GM21515 (cell line): ENCODE results near the gene TENT4B.
"Not testable (repeated sequence)": the region's sequence is repeated elsewhere in the genome, so short reads cannot be mapped to it uniquely, and the experiment has no call there.

Source experiments
- ATAC-seq: cut with Tn5 transposase; IDR thresholded peaks from one replicate; pipeline ENCODE4 v1.9.1; 2021; ENCODE audit not compliant: unreplicated experiment

Gene TENT4B

DNA sequence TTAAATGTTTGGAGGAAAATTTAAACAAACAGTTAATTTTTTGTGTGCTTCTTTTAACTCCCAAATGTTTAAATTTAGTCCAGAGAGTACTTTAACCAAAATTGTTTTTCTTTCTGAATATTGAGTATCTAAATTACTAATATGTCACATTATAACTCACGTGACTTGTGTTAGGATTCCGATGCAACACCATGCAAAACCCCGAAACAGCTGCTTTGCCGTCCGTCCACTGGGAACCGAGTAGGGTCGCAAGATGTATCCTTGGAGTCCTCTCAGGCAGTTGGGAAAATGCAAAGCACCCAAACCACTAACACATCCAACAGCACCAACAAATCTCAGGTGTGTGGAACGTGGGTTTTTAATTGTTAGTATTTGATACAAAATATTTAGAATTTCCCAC, 74.6 kb downstream of the TENT4B start:
- ATAC-seq = no peak

GRCh38 chr16:50228364-50228868, 75.3 kb downstream of the TENT4B start:
- no peak for ATAC-seq

DNA sequence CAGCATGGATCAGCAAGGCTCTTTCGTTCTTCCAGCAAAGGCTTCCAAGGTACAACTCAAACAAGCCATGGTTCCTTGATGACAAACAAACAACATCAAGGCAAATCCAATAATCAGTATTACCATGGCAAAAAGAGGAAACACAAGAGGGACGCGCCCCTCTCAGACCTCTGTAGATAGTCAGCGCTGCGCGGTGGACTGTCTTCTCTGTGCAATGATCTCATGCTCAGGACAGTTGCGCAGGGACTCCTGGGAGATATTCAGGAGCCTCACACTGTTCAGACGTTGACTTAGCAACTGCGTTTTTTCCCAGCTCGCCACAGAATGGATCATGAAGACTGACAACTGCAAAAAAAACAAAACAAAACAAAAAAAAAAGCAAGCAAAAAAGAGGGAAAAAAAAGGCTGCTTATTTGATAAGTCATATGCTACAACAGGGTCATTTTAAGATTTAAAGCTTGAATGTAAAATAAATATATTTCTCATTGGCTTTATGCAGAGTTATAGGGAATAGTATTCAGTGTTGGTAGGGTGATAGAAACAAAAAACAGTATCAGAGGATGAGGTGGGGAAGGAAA, 76.1 kb downstream of the TENT4B start:
- no peak for ATAC-seq

GRCh38 chr16:50234771-50235556, 81.9 kb downstream of the TENT4B start:
- no peak for ATAC-seq

GRCh38 chr16:50235581-50235980, 82.5 kb downstream of the TENT4B start:
- no peak for ATAC-seq

DNA sequence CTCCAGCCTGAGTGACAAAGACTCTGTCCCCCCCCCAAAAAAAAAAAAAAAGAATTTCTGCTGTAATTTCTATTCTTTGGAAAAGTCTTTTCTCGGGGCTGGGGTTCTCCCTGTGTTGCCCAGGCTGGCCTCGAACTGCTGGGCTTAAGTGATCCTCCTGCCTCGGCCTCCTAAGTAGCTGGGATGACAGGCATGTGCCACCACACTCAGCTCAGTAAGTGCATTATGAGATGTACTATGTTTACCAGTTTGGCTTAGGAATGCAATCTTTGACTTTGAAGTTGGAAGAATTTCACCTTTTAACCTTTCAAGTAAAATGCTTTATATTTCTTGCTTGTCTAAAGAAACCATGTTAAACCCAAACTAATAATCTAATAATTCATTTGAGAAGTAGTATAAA, 85.2 kb downstream of the TENT4B start:
- no peak for ATAC-seq

DNA sequence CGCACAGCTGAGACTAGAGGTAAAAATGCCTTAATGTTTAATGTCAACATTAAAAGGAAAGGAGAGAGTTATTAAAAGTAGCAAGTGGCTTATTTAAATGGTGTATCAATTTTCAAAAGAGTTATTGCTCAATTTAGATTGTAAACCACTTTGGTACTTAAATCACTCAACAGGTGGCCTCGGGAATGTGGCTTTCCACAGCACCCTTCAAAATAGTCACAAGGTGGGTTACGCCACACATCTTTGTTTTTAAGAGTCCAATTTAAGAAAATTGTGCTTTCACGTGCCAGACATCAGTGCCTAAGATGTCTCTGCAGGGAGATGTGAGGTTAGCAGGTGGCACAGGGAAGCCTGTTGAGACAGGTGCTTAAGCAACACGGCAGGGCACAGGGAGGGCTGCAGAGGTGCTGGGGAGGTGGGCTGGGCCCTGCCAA, 85.8 kb downstream of the TENT4B start:
- ATAC-seq = no peak

DNA sequence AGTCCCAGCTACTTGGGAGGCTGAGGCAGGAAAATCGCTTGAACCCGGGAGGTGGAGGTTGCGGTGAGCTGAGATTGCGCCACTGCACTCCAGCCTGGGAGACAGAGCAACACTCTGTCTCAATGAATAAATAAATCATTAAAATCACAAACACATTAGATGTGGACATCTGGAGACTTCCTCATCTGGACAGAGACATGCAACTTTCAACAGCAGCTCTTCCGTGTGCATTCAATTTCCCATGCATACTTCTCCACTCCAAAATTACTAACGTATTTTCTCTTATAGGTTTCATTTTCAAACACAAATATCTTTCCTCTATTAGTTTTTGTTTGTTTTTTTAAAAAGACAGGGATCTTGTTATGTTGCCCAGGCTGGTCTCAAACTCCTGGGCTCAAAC, 89.9 kb downstream of the TENT4B start:
- ATAC-seq = not testable (repeated sequence)

- ATAC-seq = no peak
These were observed 91.0 kb downstream of the TENT4B start for GRCh38 chr16:50244140-50244503.

GRCh38 chr16:50244504-50245416, 91.7 kb downstream of the TENT4B start:
- no peak for ATAC-seq

DNA sequence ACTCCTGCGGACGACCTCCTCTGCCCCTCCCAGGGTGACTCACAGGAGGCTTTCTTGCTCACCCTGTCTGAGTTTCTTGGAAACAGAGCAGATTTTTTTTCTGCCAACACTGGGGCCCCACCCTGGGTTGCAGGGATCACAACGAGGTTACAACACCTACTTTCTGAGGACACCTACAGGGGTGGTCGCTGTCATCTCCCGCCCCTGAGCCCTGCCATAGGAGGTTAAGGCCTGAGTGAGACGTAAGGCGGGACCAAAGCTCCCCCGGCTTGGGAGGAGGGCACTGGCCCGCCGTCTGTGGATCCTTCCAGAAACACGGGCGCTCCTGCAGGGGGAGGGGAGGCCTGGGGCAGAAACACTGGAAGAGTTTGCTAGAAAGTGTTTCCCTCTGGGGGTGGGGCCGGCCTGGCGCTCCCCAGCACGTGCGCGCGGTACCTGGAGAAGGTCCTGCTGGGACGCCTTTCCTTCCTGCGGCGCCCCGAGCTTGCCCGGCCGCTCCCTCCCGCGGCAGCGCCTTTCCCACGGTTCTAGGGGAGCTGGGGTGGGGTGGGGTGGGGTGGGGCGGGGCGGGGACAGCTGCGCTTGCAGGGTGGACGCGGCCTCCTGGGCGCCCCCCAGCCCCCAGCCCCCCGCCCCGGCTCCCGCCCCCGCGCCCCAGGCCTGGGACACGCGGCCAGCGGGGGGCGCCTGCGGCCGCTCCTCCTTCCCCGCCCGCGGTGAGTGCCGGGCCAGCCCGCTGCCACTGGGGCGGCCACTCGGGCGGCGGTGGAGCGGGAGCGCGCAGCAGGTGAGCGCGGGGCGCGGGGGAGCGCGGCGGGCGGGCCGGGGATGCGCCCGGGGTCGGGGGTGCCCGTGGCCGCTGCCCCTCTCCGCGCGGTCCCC, 92.6 kb downstream of the TENT4B start:
- no peak for ATAC-seq

DNA sequence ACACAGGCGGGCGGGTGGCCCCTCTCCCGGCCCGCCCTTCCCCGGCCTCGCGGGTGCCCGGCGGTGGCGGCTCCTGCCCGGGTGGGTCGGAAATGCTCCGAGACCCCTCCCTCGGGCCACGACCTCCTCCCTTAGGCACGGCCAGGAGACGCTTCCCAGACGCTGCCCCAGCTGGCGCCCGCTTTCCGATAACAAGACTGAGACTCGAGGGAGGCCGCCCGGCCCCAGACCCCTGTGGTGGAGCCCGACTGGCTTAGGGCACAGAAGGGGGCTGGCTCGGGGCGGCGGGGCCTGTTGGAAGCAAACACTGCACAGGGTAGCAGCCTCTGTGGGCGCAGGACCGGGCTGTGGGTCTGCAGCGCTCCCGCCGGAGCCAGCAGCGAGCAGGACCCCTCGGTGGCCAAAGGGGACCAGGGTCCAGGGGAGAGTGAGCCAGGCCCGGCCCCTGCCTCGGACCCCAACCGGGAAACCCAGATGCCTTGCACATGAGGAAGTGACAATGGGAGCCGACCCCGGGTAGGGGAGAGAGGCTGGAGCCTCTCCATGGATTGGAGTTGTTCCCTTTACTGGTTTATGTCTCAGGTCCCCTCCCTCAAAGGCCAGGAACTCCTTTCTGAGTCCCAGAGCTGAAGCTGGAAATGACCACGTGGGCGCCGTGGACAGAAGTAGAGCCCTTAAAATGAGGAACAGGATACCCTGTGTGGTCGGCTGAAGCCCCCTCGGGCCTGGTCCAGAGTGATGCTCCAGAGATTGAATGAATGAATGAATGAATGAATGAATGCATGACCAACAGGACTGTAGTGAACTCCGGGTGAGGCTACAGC, 93.4 kb downstream of the TENT4B start:
- no peak for ATAC-seq

GRCh38 chr16:50247123-50247905, 94.2 kb downstream of the TENT4B start:
- ATAC-seq = no peak

- no peak for ATAC-seq
These were observed 95.0 kb downstream of the TENT4B start for GRCh38 chr16:50247906-50248608.

DNA sequence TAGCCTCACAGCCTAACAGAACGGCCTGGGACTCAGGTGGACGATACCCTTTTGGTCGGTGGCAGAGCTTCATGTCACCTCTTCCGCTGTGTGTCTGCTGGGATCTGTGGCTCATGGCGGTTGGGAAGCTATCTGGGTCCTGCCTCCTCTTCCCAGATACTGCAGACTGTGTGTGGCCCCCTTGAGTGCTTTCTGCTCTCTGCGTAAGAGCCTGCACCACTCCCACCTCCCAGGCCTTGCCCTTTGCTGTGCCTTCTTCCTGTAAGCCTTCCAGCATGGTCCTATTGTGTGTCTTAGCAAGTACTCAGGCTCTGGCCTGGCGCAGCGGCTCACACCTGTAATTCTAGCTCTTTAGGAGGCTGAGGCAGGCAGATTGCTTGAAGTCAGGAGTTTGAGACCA, 95.7 kb downstream of the TENT4B start:
- ATAC-seq = no peak

DNA sequence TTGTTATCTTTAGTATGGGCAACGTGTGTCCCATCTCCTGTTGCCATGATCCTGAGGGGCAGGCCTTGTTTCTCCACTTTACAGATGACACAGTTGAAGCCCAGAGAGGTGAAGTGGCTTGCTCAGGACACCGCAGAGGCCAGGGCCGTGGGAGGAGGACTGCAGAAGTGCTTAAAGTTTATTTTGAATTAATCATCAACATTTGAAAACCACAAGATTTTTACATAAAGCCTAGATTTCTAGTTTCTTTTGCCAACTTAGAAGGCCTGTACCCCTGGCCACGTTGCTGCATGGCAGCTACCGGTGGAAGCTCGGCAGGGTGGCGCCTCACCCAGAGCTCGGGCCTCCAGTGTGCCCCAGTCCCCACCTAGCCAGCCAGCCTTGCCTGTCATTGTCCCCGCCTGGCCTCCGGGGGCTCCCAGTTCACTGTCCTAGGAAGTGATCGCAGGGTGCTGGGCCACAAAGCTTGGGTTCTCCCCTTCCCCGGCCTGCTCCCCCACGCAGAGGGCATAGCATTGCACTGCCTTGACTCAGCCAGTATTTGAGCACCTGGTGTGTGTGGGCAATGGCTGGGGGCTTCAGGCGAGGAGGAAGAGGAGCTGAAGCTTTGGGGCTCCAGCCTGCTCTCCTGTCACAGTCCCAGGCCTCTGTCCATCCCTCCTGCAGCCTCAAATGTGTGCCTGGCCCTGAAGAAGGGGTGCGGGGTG, 98.4 kb downstream of the TENT4B start:
- ATAC-seq = no peak

- ATAC-seq = no peak
These were observed 99.0 kb downstream of the TENT4B start for GRCh38 chr16:50252082-50252611.
